Thyroid gland (tissue), 4 donors: ENCODE results near the gene COG3. TPM values are rescaled to one million over a fixed set of nuclear protein-coding genes. Genes with fewer than 3 reads are reported as not detected.

Experiments
- DNase-seq, 2 donors: peaks; one replicate each; pipeline ENCODE4 v3.0.0-alpha.2; 2019
- H3K27ac ChIP-seq, 3 donors: fragments of 200-600 bp; sonication (generic); 1 replicate in 2 of 3; 2 replicates in 1 of 3; pipeline ENCODE4 v1.5.1; 2016 to 2019; ENCODE audit warnings: mild to moderate bottlenecking in 1 of 3, moderate library complexity in 1 of 3
- H3K27me3 ChIP-seq: fragments of 200-600 bp; sonication (generic); one replicate; pipeline ENCODE4 v1.5.1; 2019
- H3K36me3 ChIP-seq, 2 donors: fragments of 200-600 bp; sonication (generic); one replicate each; pipeline ENCODE4 v1.5.1; 2016 to 2019
- H3K4me1 ChIP-seq, 2 donors: fragments of 200-600 bp; sonication (generic); one replicate each; pipeline ENCODE4 v1.5.1; 2017 to 2019
- H3K4me3 ChIP-seq, 3 donors: fragments of 200-600 bp; sonication (generic); replicated peaks in 1 of 3; 1 replicate in 2 of 3; 2 replicates in 1 of 3; pipeline ENCODE4 v1.5.1; 2016; ENCODE audit warnings: mild to moderate bottlenecking in 1 of 3
- H3K9me3 ChIP-seq: fragments of 200-600 bp; sonication (generic); one replicate; pipeline ENCODE4 v1.5.1; 2017
- POLR2A ChIP-seq, 2 donors: fragments of 450-650 bp; IDR thresholded peaks; one replicate each; pipeline ENCODE4 v1.6.1; 2017; ENCODE audit warnings: antibody characterized with exemption in 2 of 2, mild to moderate bottlenecking in 2 of 2, moderate library complexity in 1 of 2
- WGBS, 2 donors: methylation state at CpG; one replicate each; pipeline ENCODE4 v1.1.5; 2017; 5-methylcytosine and 5-hydroxymethylcytosine counted together
- intact Hi-C: fragments of 100-400 bp; cut with DNase I; formaldehyde crosslinking; loops from one replicate; pipeline ENCODE4 v1.15.1; 2023
- small RNA-seq: library from RNA; depleted of rRNA; stranded (forward); fragments of <200 nt; gene quantifications from one replicate; pipeline ENCODE3, GENCODE V24; 2016
- total RNA-seq, 4 donors: library from RNA; depleted of rRNA; stranded (reverse); fragments of >200 nt; gene quantifications; one replicate each; pipeline ENCODE4 v1.2.3, GENCODE V29; 2016
- TF ChIP-seq, protein P1 (sequence below), 6 experiments: fragments of 200-600 bp in 3 of 6; fragments of 450-650 bp in 3 of 6; sonication (generic) in 3 of 6; IDR thresholded peaks; one replicate each; pipeline ENCODE4 v1.5.1; 2016 to 2019; ENCODE audit warnings: antibody characterized with exemption in 6 of 6, mild to moderate bottlenecking in 2 of 6, inconsistent platforms in 1 of 6, moderate library complexity in 1 of 6

COG3 gene
- total RNA-seq, 4 donors from 2014 or later = 35.9 to 56.0 (median 45.0) TPM

DNA sequence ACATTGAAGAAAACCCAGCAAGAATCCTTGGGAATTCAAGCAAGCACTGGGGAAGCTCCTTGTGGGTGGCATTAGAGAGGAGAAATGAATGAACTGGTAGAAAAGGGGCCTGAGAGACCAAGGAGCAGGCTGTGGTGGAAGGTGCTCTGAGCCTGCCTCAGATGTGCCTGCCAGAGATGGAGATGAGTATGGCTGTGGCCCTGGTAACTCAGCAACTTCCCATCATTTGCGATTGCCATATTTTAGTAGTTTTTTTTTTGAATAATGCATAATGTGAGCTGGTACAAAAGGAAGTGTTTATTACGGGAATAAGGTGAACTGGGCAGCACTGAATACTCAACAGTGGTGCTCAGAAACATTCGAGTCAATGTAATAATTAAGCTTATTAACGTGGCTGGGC, 111.7 kb downstream of the COG3 start:
- H3K27me3 ChIP-seq = no peaks in the 10 kb centered on the region
- no peak for DNase-seq
- H3K36me3 ChIP-seq = no peaks in the 10 kb centered on the region
- H3K27ac ChIP-seq = no peak overlapping the region
- WGBS, 2 donors = 80 to 93% methylated on average over 4 of the region's 4 CpGs
- TF ChIP-seq, protein P1, sequence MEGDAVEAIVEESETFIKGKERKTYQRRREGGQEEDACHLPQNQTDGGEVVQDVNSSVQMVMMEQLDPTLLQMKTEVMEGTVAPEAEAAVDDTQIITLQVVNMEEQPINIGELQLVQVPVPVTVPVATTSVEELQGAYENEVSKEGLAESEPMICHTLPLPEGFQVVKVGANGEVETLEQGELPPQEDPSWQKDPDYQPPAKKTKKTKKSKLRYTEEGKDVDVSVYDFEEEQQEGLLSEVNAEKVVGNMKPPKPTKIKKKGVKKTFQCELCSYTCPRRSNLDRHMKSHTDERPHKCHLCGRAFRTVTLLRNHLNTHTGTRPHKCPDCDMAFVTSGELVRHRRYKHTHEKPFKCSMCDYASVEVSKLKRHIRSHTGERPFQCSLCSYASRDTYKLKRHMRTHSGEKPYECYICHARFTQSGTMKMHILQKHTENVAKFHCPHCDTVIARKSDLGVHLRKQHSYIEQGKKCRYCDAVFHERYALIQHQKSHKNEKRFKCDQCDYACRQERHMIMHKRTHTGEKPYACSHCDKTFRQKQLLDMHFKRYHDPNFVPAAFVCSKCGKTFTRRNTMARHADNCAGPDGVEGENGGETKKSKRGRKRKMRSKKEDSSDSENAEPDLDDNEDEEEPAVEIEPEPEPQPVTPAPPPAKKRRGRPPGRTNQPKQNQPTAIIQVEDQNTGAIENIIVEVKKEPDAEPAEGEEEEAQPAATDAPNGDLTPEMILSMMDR (IDR thresholded peaks at IDR 0.05) = no peak
- no peak for TF ChIP-seq POLR2A (IDR thresholded peaks at IDR 0.05)
- H3K9me3 ChIP-seq = no peaks in the 10 kb centered on the region
- intact Hi-C loops = no loop called here
- H3K4me1 ChIP-seq = no peaks in the 10 kb centered on the region
- no peak overlapping the region for H3K4me3 ChIP-seq

GRCh38 chr13:45582408-45583076, 117.8 kb downstream of the COG3 start:
- WGBS, 2 donors = 73 to 76% methylated on average over 3 of the region's 3 CpGs
- H3K27me3 ChIP-seq = no peaks in the 10 kb centered on the region
- no peak overlapping the region for H3K4me3 ChIP-seq
- intact Hi-C loops = no loop called here
- H3K27ac ChIP-seq = no peak overlapping the region
- no peaks in the 10 kb centered on the region for H3K4me1 ChIP-seq
- TF ChIP-seq POLR2A (IDR thresholded peaks at IDR 0.05) = no peak
- TF ChIP-seq, protein P1 (IDR thresholded peaks at IDR 0.05) = no peak
- no peaks in the 10 kb centered on the region for H3K9me3 ChIP-seq
- no peak for DNase-seq
- no peaks in the 10 kb centered on the region for H3K36me3 ChIP-seq

DNA sequence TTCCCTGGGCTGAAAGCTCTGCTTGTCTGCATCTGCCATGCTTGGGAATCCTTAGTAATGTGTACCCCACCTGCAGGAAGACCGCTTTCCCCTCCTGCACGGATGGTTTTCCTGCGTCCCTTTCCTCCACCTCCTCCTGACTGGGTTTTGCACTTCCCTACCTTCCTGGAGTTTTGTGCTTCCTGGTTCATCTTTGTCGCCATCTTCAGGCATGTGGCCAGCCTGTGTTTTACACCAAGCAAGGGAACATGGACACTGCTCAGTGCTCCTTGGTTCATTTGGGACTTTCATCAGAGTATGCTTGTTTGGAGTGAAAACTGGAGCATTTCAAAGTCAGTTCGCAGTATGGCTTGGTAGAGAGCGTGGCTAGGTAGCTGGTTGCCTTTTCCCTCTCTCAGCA, 120.1 kb downstream of the COG3 start:
- H3K27me3 ChIP-seq = no peaks in the 10 kb centered on the region
- WGBS, 2 donors = 87 to 91% methylated on average over 6 of the region's 6 CpGs
- no peaks in the 10 kb centered on the region for H3K36me3 ChIP-seq
- H3K27ac ChIP-seq = no peak overlapping the region
- DNase-seq = no peak
- H3K9me3 ChIP-seq = no peaks in the 10 kb centered on the region
- no peaks in the 10 kb centered on the region for H3K4me1 ChIP-seq
- TF ChIP-seq, protein P1 (IDR thresholded peaks at IDR 0.05) = no peak
- no peak for TF ChIP-seq POLR2A (IDR thresholded peaks at IDR 0.05)
- intact Hi-C loops = no loop called here
- H3K4me3 ChIP-seq = no peak overlapping the region

Small RNAs within 50 kb of the gene (small RNA-seq; reads per million reads assigned to genes)
- gene RNA5SP27 (not detected), gene TIMM9P3 (not detected)

Other genes with a start within 250 kb of the COG3 start
- 1,000 to 10,000 TPM; 2,350 to 4,169 (median 2,632) TPM for gene TPT1, start 123.8 kb upstream of the COG3 start, total RNA-seq
- 10 to 100 TPM; 11.3 to 16.1 (median 15.9) TPM for gene SLC25A30, start 46.6 kb upstream of the COG3 start, total RNA-seq
- not detected for gene ERICH6B, start 150.8 kb downstream of the COG3 start, total RNA-seq
- under 1 TPM in 1 of 4 donors, not detected in 3; 0.27 TPM for gene CBY2, start 237.4 kb downstream of the COG3 start, total RNA-seq